ENCODE measurements around the gene ULBP2. TPM values are rescaled to one million over a fixed set of nuclear protein-coding genes. Genes with fewer than 3 reads are reported as not detected.
"Not testable (repeated sequence)": the region's sequence is repeated elsewhere in the genome, so short reads cannot be mapped to it uniquely, and the experiment has no call there.

ULBP2 gene
- total RNA-seq, 2 donors from 2014 or later = 0.26 TPM; not detected in 1

DNA sequence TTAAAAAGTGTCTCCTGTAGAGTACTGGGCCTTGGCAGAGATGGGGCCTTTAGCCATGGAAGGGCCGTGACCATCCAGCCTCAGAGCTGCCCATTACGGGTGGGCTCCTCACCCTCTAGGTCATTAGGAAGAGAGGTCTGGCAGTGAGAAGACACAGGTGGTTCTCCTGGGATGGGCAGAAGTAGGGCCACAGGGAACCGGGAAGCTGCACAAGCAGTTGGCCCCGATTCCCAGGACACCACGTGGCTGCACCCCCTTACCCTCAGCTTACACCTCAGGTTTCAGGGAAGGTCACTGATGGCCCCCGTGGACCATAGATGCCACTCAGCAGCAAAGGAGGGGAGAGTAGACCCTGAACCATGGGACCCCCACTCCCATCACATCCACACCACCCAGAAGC is 20.5 kb upstream of the ULBP2 start:
- no peak for ATAC-seq
- intact Hi-C loops (cut with DNase I) = loop anchor here (5.0 to 10.0 kb wide), 2 partner anchors 84 to 197 kb away; no protein-coding TSS in a partner anchor
- H3K27ac ChIP-seq = no peak overlapping the region
- TF ChIP-seq POLR2A (IDR thresholded peaks at IDR 0.05) = no peak
- TF ChIP-seq, protein P1, sequence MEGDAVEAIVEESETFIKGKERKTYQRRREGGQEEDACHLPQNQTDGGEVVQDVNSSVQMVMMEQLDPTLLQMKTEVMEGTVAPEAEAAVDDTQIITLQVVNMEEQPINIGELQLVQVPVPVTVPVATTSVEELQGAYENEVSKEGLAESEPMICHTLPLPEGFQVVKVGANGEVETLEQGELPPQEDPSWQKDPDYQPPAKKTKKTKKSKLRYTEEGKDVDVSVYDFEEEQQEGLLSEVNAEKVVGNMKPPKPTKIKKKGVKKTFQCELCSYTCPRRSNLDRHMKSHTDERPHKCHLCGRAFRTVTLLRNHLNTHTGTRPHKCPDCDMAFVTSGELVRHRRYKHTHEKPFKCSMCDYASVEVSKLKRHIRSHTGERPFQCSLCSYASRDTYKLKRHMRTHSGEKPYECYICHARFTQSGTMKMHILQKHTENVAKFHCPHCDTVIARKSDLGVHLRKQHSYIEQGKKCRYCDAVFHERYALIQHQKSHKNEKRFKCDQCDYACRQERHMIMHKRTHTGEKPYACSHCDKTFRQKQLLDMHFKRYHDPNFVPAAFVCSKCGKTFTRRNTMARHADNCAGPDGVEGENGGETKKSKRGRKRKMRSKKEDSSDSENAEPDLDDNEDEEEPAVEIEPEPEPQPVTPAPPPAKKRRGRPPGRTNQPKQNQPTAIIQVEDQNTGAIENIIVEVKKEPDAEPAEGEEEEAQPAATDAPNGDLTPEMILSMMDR (IDR thresholded peaks at IDR 0.05) = no peak
- H3K4me1 ChIP-seq = peaks cover 27% of the 10 kb centered on the region
- no peaks in the 10 kb centered on the region for H3K9me3 ChIP-seq
- 82 to 83% methylated on average over 6 of the region's 6 CpGs for WGBS, 2 donors
- no peaks in the 10 kb centered on the region for H3K36me3 ChIP-seq (replicated peaks in 1 of 2; ENCODE audit: insufficient read depth in 1 of 2, low read depth in 2 of 2)
- no peaks in the 10 kb centered on the region for H3K27me3 ChIP-seq
- DNase-seq = no peak
- H3K4me3 ChIP-seq = no peak overlapping the region

DNA sequence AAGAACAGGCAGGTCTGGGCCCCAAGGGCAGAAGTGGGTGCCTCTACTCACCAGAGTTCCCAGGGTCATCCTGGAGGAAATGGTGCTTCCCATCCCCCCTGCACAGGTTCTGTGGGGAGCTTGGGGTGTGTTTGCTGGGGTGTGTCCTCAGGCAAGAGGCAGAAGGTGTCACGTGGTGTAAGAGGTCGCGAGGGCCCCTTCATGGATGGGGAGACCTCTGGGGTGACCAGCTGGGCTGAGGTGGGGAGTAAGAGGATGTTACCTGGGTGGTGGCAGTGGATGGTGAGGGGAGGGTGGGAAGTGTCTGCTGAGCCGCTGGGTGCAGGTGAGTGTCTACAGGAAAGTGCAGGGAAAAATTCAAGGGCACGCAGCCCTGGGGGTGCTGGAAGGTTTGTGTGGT is 19.7 kb upstream of the ULBP2 start:
- H3K27ac ChIP-seq; H3K9me3 ChIP-seq; H3K4me3 ChIP-seq; H3K27me3 ChIP-seq; H3K36me3 ChIP-seq (replicated peaks in 1 of 2; ENCODE audit: insufficient read depth in 1 of 2, low read depth in 2 of 2); ATAC-seq; DNase-seq: not testable (repeated sequence)
- H3K4me1 ChIP-seq = peaks cover 27% of the 10 kb centered on the region
- intact Hi-C loops (cut with DNase I) = loop anchor here (5.0 to 10.0 kb wide), 2 partner anchors 85 to 197 kb away; no protein-coding TSS in a partner anchor
- 36 to 44% methylated on average over 5 of the region's 5 CpGs for WGBS, 2 donors

DNA sequence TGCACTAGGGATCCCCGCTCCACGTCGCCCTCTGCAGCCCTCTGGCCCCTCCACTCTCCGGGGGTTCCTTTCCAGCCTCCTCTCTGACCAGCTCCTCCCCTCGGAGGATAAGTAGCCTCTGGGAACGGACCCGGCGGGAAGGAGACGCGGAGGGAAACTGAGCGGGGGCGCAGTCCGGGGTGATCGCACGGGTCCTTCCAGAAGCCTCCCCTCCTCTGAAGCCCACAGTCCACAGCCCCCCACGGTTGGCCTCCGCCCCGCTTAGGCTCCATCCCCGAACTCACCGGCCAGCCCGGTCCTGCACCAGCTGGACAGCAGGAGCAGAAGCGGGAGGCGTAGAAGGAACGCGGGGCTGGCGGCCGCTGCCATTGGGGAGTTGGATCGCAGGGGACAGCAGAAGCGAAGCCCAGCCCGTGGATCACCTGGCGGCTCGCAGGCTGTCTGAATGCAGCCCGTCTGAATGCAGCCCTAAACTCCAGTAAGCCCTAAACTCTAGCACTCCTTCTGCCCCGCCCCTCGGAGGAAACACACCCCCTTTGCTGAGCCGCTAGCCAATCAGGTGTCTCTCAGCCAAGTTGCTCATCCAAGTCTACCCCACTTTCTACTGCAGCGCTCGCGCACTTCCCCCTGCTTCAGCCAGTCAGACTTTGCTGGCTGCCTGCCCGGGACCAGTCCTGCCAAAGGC is 19.0 kb upstream of the ULBP2 start, which contains the start of gene RAET1G:
Gene RAET1G, minus strand, starts transcription at position 480 of the 685 bp plus-strand sequence. Its CDS starts 111 bp downstream, at position 369.
- Histone ChIP-seq H3K27ac (no peak within 1 kb of the TSS), H3K9me3 (no peaks in the 10 kb centered on the region), H3K36me3 (replicated peaks in 1 of 2; ENCODE audit: insufficient read depth in 1 of 2, low read depth in 2 of 2) (no peaks in the 10 kb centered on the region), H3K27me3 (no peaks in the 10 kb centered on the region), H3K4me3 (peak within 1 kb of the TSS in 1 of 2 donors; percentile 26), H3K4me1 (peaks cover 27% of the 10 kb centered on the region)
- peak; percentile 85 for ATAC-seq
- intact Hi-C loops (cut with DNase I) = loop anchor here (5.0 to 10.0 kb wide), 2 partner anchors 85 to 198 kb away; no protein-coding TSS in a partner anchor
- DNase-seq = peak; percentile 82 to 93 (median 90)
- peak in 2 of 3 donors; percentile 36 to 65 for TF ChIP-seq POLR2A (IDR thresholded peaks at IDR 0.05)
- TF ChIP-seq, protein P1 (IDR thresholded peaks at IDR 0.05) = peak in 1 of 7 experiments; percentile 10
- 0% methylated on average over 24 to 35 of the region's 40 CpGs for WGBS, 2 donors

DNA sequence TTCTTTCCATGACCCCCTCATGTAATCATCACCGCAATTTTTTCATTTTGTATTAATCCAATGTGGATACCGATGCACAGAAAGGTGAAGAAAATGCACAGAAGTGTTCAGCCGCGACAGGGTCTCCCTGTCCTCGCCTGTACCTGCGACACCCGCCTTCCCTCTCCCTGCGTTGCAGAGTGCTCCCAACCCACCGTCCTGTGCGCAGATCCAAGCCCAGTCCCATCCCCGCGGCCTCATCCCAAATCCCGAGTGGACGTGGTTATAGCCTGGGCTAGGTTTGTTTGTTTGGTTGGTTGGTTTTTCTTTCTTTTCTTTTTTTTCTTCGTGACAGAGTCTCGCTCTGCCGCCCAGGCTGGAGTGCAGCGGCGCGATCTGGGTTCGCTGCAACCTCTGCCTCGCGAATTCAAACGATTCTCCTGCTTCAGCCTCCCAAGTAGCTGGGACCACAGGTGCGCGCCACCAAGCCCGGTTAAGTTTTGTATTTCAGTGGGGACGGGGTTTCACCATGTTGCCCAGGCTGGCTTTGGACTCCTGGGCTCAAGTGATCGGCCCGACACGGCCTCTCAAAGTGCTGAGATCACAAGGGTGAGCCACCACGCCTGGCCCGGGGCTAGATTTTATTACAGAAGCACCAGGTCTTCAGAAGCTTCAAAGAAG is 18.4 kb upstream of the ULBP2 start:
- 16 to 20% methylated on average over 33 of the region's 33 CpGs for WGBS, 2 donors
- H3K27me3 ChIP-seq = no peaks in the 10 kb centered on the region
- intact Hi-C loops (cut with DNase I) = loop anchor here (5.0 to 10.0 kb wide), 2 partner anchors 86 to 199 kb away; no protein-coding TSS in a partner anchor

More for the DNA sequence above, 18.4 kb upstream of the ULBP2 start:
- H3K27ac ChIP-seq = no peak overlapping the region
- H3K36me3 ChIP-seq (replicated peaks in 1 of 2; ENCODE audit: insufficient read depth in 1 of 2, low read depth in 2 of 2) = no peaks in the 10 kb centered on the region
- peak overlapping the region in 1 of 2 donors; percentile 26 for H3K4me3 ChIP-seq
- no peaks in the 10 kb centered on the region for H3K9me3 ChIP-seq
- ATAC-seq (peak; percentile 2), DNase-seq (no peak)
- H3K4me1 ChIP-seq = peaks cover 27% of the 10 kb centered on the region
- TF ChIP-seq POLR2A (IDR thresholded peaks at IDR 0.05) = no peak
- TF ChIP-seq, protein P1 (IDR thresholded peaks at IDR 0.05) = no peak
